SK-N-SH (cell line): ENCODE measurements around the gene ADCY9.

Experiments used
- CTCF ChIP-seq: fragments of 200-600 bp; sonication (generic); IDR thresholded peaks from 2 replicates; pipeline ENCODE4 v1.6.1; 2017; ENCODE audit warnings: antibody characterized with exemption, mild to moderate bottlenecking, moderate library complexity
- ELF1 ChIP-seq: IDR thresholded peaks from 2 replicates; pipeline ENCODE4 v1.4.0; 2012
- EP300 ChIP-seq, 2 experiments: IDR thresholded peaks; 2 replicates each; pipeline versions ENCODE4 v1.4.0 to v1.6.1; 2012; ENCODE audit warnings: borderline replicate concordance in 1 of 2, low read depth in 1 of 2, low read length in 1 of 2
- EZH2phosphoT487 ChIP-seq: fragments of 200-600 bp; sonication (generic); IDR thresholded peaks from 2 replicates; pipeline ENCODE4 v1.6.1; 2017; ENCODE audit warnings: low read depth, mixed run types, mild to moderate bottlenecking, antibody characterized with exemption, moderate library complexity, borderline replicate concordance
- IRF3 ChIP-seq: fragments of 150-350 bp; IDR thresholded peaks from 2 replicates; pipeline ENCODE4 v1.6.1; 2016; ENCODE audit warnings: mild to moderate bottlenecking, low read depth, low read length
- JUND ChIP-seq: IDR thresholded peaks from 2 replicates; pipeline ENCODE4 v1.4.0; 2012
- NFIC ChIP-seq: IDR thresholded peaks from 2 replicates; pipeline ENCODE4 v1.4.0; 2012; ENCODE audit warnings: borderline replicate concordance
- POLR2AphosphoS5 ChIP-seq: IDR thresholded peaks from 2 replicates; pipeline ENCODE4 v1.6.1; 2012; ENCODE audit warnings: low read depth, low read length
- RAD21 ChIP-seq: IDR thresholded peaks from 2 replicates; pipeline ENCODE4 v1.6.1; 2012; ENCODE audit warnings: mild to moderate bottlenecking, low read length
- TAF1 ChIP-seq: IDR thresholded peaks from 2 replicates; pipeline ENCODE4 v1.6.1; 2012; ENCODE audit warnings: low read depth, mild to moderate bottlenecking, low read length, moderate library complexity, borderline replicate concordance
- YY1 ChIP-seq: IDR thresholded peaks from 2 replicates; pipeline ENCODE4 v1.4.0; 2012; ENCODE audit warnings: low read depth, mild to moderate bottlenecking
- TF ChIP-seq, protein P1 (sequence below): IDR thresholded peaks from 2 replicates; pipeline ENCODE4 v1.4.0; 2012; ENCODE audit warnings: low read depth, borderline replicate concordance

DNA sequence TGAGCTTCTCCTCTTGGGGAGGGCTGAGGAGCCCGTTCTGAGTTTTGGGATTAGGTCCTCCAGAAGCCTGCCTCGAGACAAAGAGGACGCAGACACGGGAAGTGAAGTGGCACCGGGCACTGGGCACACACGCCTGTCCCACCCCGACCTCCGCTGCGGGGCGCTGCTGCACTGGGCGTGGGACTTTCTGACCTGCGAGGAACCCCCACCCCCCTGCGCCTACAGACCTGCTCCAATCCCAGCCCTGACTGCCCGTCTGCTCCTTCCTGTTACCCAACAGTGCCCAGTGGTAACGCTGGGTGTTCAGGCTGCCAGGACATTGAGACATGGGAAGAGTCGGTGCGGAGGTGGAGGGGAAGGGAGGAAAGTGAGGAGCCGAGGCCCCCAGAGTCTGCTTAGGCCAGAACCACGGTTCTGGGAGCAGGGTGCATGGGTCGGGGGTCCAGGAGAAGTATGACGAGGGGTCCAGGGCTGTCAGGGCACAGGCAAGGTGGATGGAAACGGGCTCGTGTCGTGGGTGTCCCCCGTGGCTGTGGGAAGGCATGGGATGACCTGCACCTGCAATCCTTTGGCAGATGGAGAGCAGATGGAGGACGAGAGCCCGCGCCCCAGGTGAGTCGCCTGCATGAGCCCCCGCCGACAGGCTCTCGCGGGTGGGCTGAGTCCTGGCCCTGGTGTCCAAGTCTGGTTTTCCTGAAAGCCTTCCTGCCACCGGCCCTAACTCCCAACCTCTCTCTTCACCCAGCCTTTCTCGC is 123.8 kb downstream of the ADCY9 start:
- no peak for TF ChIP-seq JUND
- TF ChIP-seq CTCF, result no peak
- TF ChIP-seq RAD21, result no peak
- TF ChIP-seq POLR2AphosphoS5, result no peak
- TF ChIP-seq, protein P1, sequence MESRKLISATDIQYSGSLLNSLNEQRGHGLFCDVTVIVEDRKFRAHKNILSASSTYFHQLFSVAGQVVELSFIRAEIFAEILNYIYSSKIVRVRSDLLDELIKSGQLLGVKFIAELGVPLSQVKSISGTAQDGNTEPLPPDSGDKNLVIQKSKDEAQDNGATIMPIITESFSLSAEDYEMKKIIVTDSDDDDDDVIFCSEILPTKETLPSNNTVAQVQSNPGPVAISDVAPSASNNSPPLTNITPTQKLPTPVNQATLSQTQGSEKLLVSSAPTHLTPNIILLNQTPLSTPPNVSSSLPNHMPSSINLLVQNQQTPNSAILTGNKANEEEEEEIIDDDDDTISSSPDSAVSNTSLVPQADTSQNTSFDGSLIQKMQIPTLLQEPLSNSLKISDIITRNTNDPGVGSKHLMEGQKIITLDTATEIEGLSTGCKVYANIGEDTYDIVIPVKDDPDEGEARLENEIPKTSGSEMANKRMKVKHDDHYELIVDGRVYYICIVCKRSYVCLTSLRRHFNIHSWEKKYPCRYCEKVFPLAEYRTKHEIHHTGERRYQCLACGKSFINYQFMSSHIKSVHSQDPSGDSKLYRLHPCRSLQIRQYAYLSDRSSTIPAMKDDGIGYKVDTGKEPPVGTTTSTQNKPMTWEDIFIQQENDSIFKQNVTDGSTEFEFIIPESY, result no peak
- no peak for TF ChIP-seq YY1
- no peak for TF ChIP-seq TAF1
- TF ChIP-seq NFIC, result no peak
- no peak for TF ChIP-seq ELF1
- TF ChIP-seq EP300 (IDR thresholded peaks at IDR 0.05; ENCODE audit: borderline replicate concordance in 1 of 2, low read depth in 1 of 2, low read length in 1 of 2), result no peak
- no peak for TF ChIP-seq IRF3
- no peak for TF ChIP-seq EZH2phosphoT487
